Loucy (cell line): Measurements from ENCODE around the gene NPB.

Source experiments
- H2AFZ ChIP-seq: fragments of 200-600 bp; sonication (generic); 2 replicates; pipeline ENCODE4 v1.6.0; 2016; ENCODE audit warnings: antibody characterized with exemption, mild to moderate bottlenecking, low read length, moderate library complexity
- H3F3A ChIP-seq: fragments of 200-600 bp; 2 replicates; pipeline ENCODE4 v1.6.0; 2016; ENCODE audit warnings: antibody characterized with exemption, low read depth, mild to moderate bottlenecking
- H3K27me3 ChIP-seq: fragments of 200-600 bp; sonication (generic); 2 replicates; pipeline ENCODE4 v1.6.1; 2014; ENCODE audit warnings: low read length, mild to moderate bottlenecking; ENCODE audit not compliant: insufficient read depth, poor library complexity, severe bottlenecking
- H3K36me3 ChIP-seq: fragments of 200-600 bp; sonication (generic); 2 replicates; pipeline ENCODE4 v1.6.1; 2016; ENCODE audit warnings: low read length; ENCODE audit not compliant: insufficient read depth
- H3K4me1 ChIP-seq: fragments of 200-600 bp; sonication (generic); 2 replicates; pipeline ENCODE4 v1.5.1; 2014; ENCODE audit warnings: low read length, mild to moderate bottlenecking; ENCODE audit not compliant: insufficient read depth, poor library complexity, severe bottlenecking
- H3K4me2 ChIP-seq: fragments of 200-600 bp; sonication (generic); 2 replicates; pipeline ENCODE4 v1.6.0; 2014; ENCODE audit warnings: antibody characterized with exemption, low read length, low read depth, mild to moderate bottlenecking; ENCODE audit not compliant: poor library complexity, severe bottlenecking
- H3K4me3 ChIP-seq: fragments of 200-600 bp; sonication (generic); 2 replicates; pipeline ENCODE4 v1.5.1; 2014; ENCODE audit warnings: low read length, mild to moderate bottlenecking, mixed read lengths; ENCODE audit not compliant: poor library complexity, severe bottlenecking
- H3K79me2 ChIP-seq: fragments of 200-600 bp; sonication (generic); 2 replicates; pipeline ENCODE4 v1.6.1; 2014; ENCODE audit warnings: low read length; ENCODE audit not compliant: insufficient read depth
- H3K9ac ChIP-seq: fragments of 200-600 bp; sonication (generic); 2 replicates; pipeline ENCODE4 v1.6.0; 2014; ENCODE audit warnings: mild to moderate bottlenecking, low read depth, low read length, moderate library complexity; ENCODE audit not compliant: poor library complexity, severe bottlenecking
- H3K9me2 ChIP-seq: fragments of 200-600 bp; sonication (generic); replicated peaks from 2 replicates; pipeline ENCODE4 v1.6.1; 2016; ENCODE audit warnings: low read depth, low read length, mixed read lengths
- H3K9me3 ChIP-seq: fragments of 200-600 bp; sonication (generic); 2 replicates; pipeline ENCODE4 v1.6.1; 2014; ENCODE audit warnings: mild to moderate bottlenecking, antibody characterized with exemption, low read length, low read depth; ENCODE audit not compliant: insufficient read depth
- H4K20me1 ChIP-seq: fragments of 200-600 bp; sonication (generic); 2 replicates; pipeline ENCODE4 v1.6.0; 2014; ENCODE audit warnings: antibody characterized with exemption, low read length, mild to moderate bottlenecking; ENCODE audit not compliant: insufficient read depth, poor library complexity, severe bottlenecking
- CTCF ChIP-seq: fragments of 200-600 bp; sonication (generic); conservative IDR thresholded peaks from 2 replicates; pipeline ENCODE4 v1.5.1; 2014; ENCODE audit warnings: mild to moderate bottlenecking, antibody characterized with exemption, low read length
- EZH2phosphoT487 ChIP-seq: fragments of 200-600 bp; IDR thresholded peaks from 2 replicates; pipeline ENCODE4 v1.6.1; 2018; ENCODE audit warnings: antibody characterized with exemption, mild to moderate bottlenecking, moderate library complexity, borderline replicate concordance

Gene NPB

GRCh38 chr17:81904600-81905423, 2.8 kb downstream of the NPB start:
- Histone ChIP-seq H3K36me3 (peaks cover 3% of the 10 kb centered on the region; the same call in 1 of the 2 replicates), H3K27me3 (no peaks in the 10 kb centered on the region), H4K20me1 (peaks cover 2% of the 10 kb centered on the region), H3K4me3 (no peak overlapping the region), H3K9ac (no peak overlapping the region), H3K4me2 (no peak overlapping the region), H3K79me2 (peaks cover 9% of the 10 kb centered on the region), H3F3A (no peaks in the 10 kb centered on the region; the same call in 1 of the 2 replicates), H3K9me3 (no peaks in the 10 kb centered on the region), H2AFZ (no peak overlapping the region), H3K9me2 (no peaks in the 10 kb centered on the region), H3K4me1 (peaks cover 7% of the 10 kb centered on the region)
- no peak for TF ChIP-seq EZH2phosphoT487
- no peak for TF ChIP-seq CTCF

GRCh38 chr17:81905424-81905875, 3.4 kb downstream of the NPB start:
- no peaks in the 10 kb centered on the region for H3K9me2 ChIP-seq
- no peaks in the 10 kb centered on the region for H3F3A ChIP-seq
- H3K79me2 ChIP-seq = peaks cover 15% of the 10 kb centered on the region
- peaks cover 13% of the 10 kb centered on the region for H3K4me1 ChIP-seq
- no peak overlapping the region for H2AFZ ChIP-seq
- peaks cover 3% of the 10 kb centered on the region; the same call in 1 of the 2 replicates for H3K36me3 ChIP-seq
- peaks cover 9% of the 10 kb centered on the region for H4K20me1 ChIP-seq
- TF ChIP-seq CTCF = no peak
- no peak for TF ChIP-seq EZH2phosphoT487
- H3K9ac ChIP-seq = no peak overlapping the region
- H3K9me3 ChIP-seq = no peaks in the 10 kb centered on the region
- H3K4me3 ChIP-seq = no peak overlapping the region
- H3K4me2 ChIP-seq = no peak overlapping the region
- no peaks in the 10 kb centered on the region for H3K27me3 ChIP-seq

GRCh38 chr17:81905993-81906392, 4.0 kb downstream of the NPB start:
- Histone ChIP-seq H3K4me3 (no peak overlapping the region), H4K20me1 (peaks cover 13% of the 10 kb centered on the region), H3K36me3 (peaks cover 3% of the 10 kb centered on the region; the same call in 1 of the 2 replicates), H3K9ac (no peak overlapping the region), H3K4me2 (no peak overlapping the region), H3K9me3 (no peaks in the 10 kb centered on the region), H3K27me3 (no peaks in the 10 kb centered on the region), H3K9me2 (no peaks in the 10 kb centered on the region), H3F3A (no peaks in the 10 kb centered on the region), H2AFZ (no peak overlapping the region), H3K79me2 (peaks cover 21% of the 10 kb centered on the region), H3K4me1 (peaks cover 14% of the 10 kb centered on the region)
- TF ChIP-seq CTCF (no peak), EZH2phosphoT487 (no peak)
